ENCODE results near the gene DYRK2.

The DYRK2 gene

GRCh38 chr12:67647181-67647798 lies 1.3 kb upstream of the DYRK2 start:
- FAIRE-seq = no peak

GRCh38 chr12:67647799-67648520 lies 585 bp upstream of the DYRK2 start:
- FAIRE-seq = no peak

GRCh38 chr12:67649261-67649569 lies 670 bp downstream of the DYRK2 start:
- FAIRE-seq = no peak

- no peak for FAIRE-seq
Measured at GRCh38 chr12:67649570-67650387, 1.2 kb downstream of the DYRK2 start.

- FAIRE-seq = no peak
Measured at GRCh38 chr12:67650388-67651131, 2.0 kb downstream of the DYRK2 start.

GRCh38 chr12:67651132-67651695 lies 2.7 kb downstream of the DYRK2 start:
- FAIRE-seq = no peak

- no peak for FAIRE-seq
Measured at GRCh38 chr12:67655829-67656228, 7.3 kb downstream of the DYRK2 start.

GRCh38 chr12:67656251-67656650 lies 7.7 kb downstream of the DYRK2 start:
- FAIRE-seq = no peak

GRCh38 chr12:67658486-67658885 lies 9.9 kb downstream of the DYRK2 start:
- no peak for FAIRE-seq

- FAIRE-seq = no peak
Measured at GRCh38 chr12:67659292-67659691, 10.7 kb downstream of the DYRK2 start.

GRCh38 chr12:67661311-67662021 lies 12.9 kb downstream of the DYRK2 start:
- no peak for FAIRE-seq

GRCh38 chr12:67662910-67663538 lies 14.5 kb downstream of the DYRK2 start:
- FAIRE-seq = no peak

- FAIRE-seq = no peak
Measured at GRCh38 chr12:67664171-67664570, 15.6 kb downstream of the DYRK2 start.

- no peak for FAIRE-seq
Measured at GRCh38 chr12:67665679-67666078, 17.1 kb downstream of the DYRK2 start.

- FAIRE-seq = no peak
Measured at GRCh38 chr12:67666605-67667004, 18.1 kb downstream of the DYRK2 start.

- FAIRE-seq = no peak
Measured at GRCh38 chr12:67667276-67668073, 18.9 kb downstream of the DYRK2 start.

- no peak for FAIRE-seq
Measured at GRCh38 chr12:67669217-67669933, 20.8 kb downstream of the DYRK2 start.

GRCh38 chr12:67669934-67670631 lies 21.5 kb downstream of the DYRK2 start:
- no peak for FAIRE-seq

GRCh38 chr12:67671419-67671818 lies 22.9 kb downstream of the DYRK2 start:
- FAIRE-seq = no peak

GRCh38 chr12:67671892-67672291 lies 23.3 kb downstream of the DYRK2 start:
- no peak for FAIRE-seq

All from A204.1 (cell line).